Keratinocyte (primary cell): ENCODE results near the gene ANHX. TPM values are rescaled to one million over a fixed set of nuclear protein-coding genes. Genes with fewer than 3 reads are reported as not detected.
A peak's percentile ranks its signal among the peaks of the same experiment; 100 is the strongest.

Source experiments
- DNase-seq: peaks from one replicate; pipeline ENCODE4 v3.0.0-alpha.2; 2011; ENCODE audit warnings: low read depth, missing footprints, low spot score
- FAIRE-seq: peaks from 2 replicates; lab custom pipeline; 2011; peaks lifted over from hg19 to GRCh38; lab: Jason Lieb, UNC
- H2AFZ ChIP-seq: 2 replicates; pipeline ENCODE4 v1.6.0; 2012; ENCODE audit warnings: low read length, control low read depth, inconsistent platforms; ENCODE audit not compliant: control insufficient read depth
- H3K27ac ChIP-seq: 2 replicates; pipeline ENCODE4 v1.5.1; 2011; ENCODE audit warnings: low read length; ENCODE audit not compliant: control insufficient read depth, insufficient read depth
- H3K27me3 ChIP-seq: 3 replicates; pipeline ENCODE4 v1.6.0; 2011; ENCODE audit warnings: low read length; ENCODE audit not compliant: control insufficient read depth, insufficient read depth; ENCODE audit errors: extremely low read depth
- H3K36me3 ChIP-seq, 2 experiments: 2 replicates in 1 of 2; 3 replicates in 1 of 2; pipeline ENCODE4 v1.5.1; 2011; ENCODE audit warnings: low read length in 2 of 2, mild to moderate bottlenecking in 1 of 2; ENCODE audit not compliant: control insufficient read depth in 2 of 2, insufficient read depth in 2 of 2; ENCODE audit errors: extremely low read depth in 1 of 2
- H3K4me1 ChIP-seq: 3 replicates; pipeline ENCODE4 v1.5.1; 2011; ENCODE audit warnings: low read length; ENCODE audit not compliant: control insufficient read depth, insufficient read depth; ENCODE audit errors: extremely low read depth
- H3K4me2 ChIP-seq: 3 replicates; pipeline ENCODE4 v1.6.0; 2011; ENCODE audit warnings: low read depth, low read length; ENCODE audit not compliant: control insufficient read depth, insufficient read depth; ENCODE audit errors: extremely low read depth
- H3K4me3 ChIP-seq, 3 experiments: fragments of 200-600 bp in 1 of 3; sonication (generic) in 1 of 3; 2 replicates in 2 of 3; 3 replicates in 1 of 3; pipeline ENCODE4 v1.5.1; 2011 to 2016; ENCODE audit warnings: low read length in 3 of 3, mild to moderate bottlenecking in 3 of 3, control low read depth in 2 of 3, inconsistent platforms in 1 of 3, low read depth in 1 of 3, mixed read lengths in 1 of 3, mixed run types in 1 of 3, moderate library complexity in 1 of 3; ENCODE audit not compliant: control insufficient read depth in 2 of 3, insufficient read depth in 2 of 3; ENCODE audit errors: extremely low read depth in 1 of 3
- H3K79me2 ChIP-seq: 2 replicates; pipeline ENCODE4 v1.6.0; 2012; ENCODE audit warnings: low read length; ENCODE audit not compliant: control insufficient read depth, insufficient read depth
- H3K9ac ChIP-seq: 3 replicates; pipeline ENCODE4 v1.6.0; 2011; ENCODE audit warnings: low read length; ENCODE audit not compliant: control insufficient read depth, insufficient read depth; ENCODE audit errors: extremely low read depth
- H3K9me1 ChIP-seq: 3 replicates; pipeline ENCODE4 v1.6.0; 2011; ENCODE audit warnings: low read length; ENCODE audit not compliant: control insufficient read depth, insufficient read depth; ENCODE audit errors: extremely low read depth
- H3K9me3 ChIP-seq: 2 replicates; pipeline ENCODE4 v1.5.1; 2012; ENCODE audit warnings: low read depth, low read length; ENCODE audit not compliant: control insufficient read depth
- H4K20me1 ChIP-seq: 3 replicates; pipeline ENCODE4 v1.6.0; 2011; ENCODE audit warnings: low read length; ENCODE audit not compliant: control insufficient read depth, insufficient read depth; ENCODE audit errors: extremely low read depth
- EZH2 ChIP-seq: IDR thresholded peaks from one replicate; pipeline ENCODE4 v1.6.1; 2012; ENCODE audit warnings: inconsistent platforms, mild to moderate bottlenecking, low read length, moderate library complexity
- dilution Hi-C: fragments of 300-500 bp; cut with MboI; formaldehyde crosslinking; loops from one replicate; pipeline ENCODE4 v1.7.0; 2020; ENCODE audit warnings: low sequenced_read_pairs; ENCODE audit not compliant: extremely low pct_ligation_motif_present
- polyA plus RNA-seq, 5 experiments: library from polyadenylated mRNA; depleted of rRNA in 3 of 5; stranded (reverse) in 3 of 5; stranded (forward) in 1 of 5; unstranded in 1 of 5; fragments of >200 nt; gene quantifications; 1 replicate in 1 of 5; 2 replicates in 3 of 5; 3 replicates in 1 of 5; pipeline versions ENCODE4 v1.2.1 to v1.2.3, GENCODE V29; 2011 to 2012; ENCODE audit warnings: missing spikeins in 2 of 5, low read depth in 1 of 5, low replicate concordance in 1 of 5
- TF ChIP-seq, protein P1 (sequence below), 3 experiments: IDR thresholded peaks in 1 of 3; conservative IDR thresholded peaks in 1 of 3; optimal IDR thresholded peaks in 1 of 3; 2 replicates in 2 of 3; 3 replicates in 1 of 3; pipeline versions ENCODE3 to v1.5.1; 2011; ENCODE audit warnings: low read length in 3 of 3, mild to moderate bottlenecking in 3 of 3, moderate library complexity in 2 of 3, control low read depth in 1 of 3, inconsistent platforms in 1 of 3; ENCODE audit not compliant: insufficient read depth in 2 of 3; ENCODE audit errors: extremely low read depth in 1 of 3

The ANHX gene
- polyA plus RNA-seq, 1 donor (not counting 4 experiments of a cell fraction or from before 2014, with no cell fraction given): not detected

DNA sequence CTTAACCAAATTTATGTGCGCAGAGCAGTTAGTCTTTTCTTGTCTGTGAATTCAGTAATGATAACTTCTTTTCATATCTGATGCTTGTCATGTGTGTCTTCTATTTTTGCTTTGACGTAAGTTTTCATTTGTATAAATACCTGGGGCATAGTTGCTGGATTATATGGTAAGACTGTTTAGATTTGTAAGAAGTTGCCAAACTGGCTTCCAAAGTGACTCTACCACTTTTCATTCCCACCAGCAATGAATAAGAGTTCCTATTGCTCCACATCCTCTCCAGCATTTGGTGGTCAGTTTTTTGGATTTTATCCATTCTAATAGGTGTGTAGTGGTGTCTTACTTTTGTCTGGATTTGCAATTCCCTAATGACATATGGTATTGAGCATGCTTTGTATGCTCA is 45.5 kb downstream of the ANHX start:
- TF ChIP-seq EZH2: no peak
- TF ChIP-seq, protein P1, sequence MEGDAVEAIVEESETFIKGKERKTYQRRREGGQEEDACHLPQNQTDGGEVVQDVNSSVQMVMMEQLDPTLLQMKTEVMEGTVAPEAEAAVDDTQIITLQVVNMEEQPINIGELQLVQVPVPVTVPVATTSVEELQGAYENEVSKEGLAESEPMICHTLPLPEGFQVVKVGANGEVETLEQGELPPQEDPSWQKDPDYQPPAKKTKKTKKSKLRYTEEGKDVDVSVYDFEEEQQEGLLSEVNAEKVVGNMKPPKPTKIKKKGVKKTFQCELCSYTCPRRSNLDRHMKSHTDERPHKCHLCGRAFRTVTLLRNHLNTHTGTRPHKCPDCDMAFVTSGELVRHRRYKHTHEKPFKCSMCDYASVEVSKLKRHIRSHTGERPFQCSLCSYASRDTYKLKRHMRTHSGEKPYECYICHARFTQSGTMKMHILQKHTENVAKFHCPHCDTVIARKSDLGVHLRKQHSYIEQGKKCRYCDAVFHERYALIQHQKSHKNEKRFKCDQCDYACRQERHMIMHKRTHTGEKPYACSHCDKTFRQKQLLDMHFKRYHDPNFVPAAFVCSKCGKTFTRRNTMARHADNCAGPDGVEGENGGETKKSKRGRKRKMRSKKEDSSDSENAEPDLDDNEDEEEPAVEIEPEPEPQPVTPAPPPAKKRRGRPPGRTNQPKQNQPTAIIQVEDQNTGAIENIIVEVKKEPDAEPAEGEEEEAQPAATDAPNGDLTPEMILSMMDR (optimal IDR thresholded peaks at IDR 0.05 in 1 of 3, IDR thresholded peaks at IDR 0.05 in 1 of 3, conservative IDR thresholded peaks at IDR 0.05 in 1 of 3; ENCODE audit: extremely low read depth in 1 of 3, insufficient read depth in 2 of 3, low read length in 3 of 3): no peak
- H3K4me3 ChIP-seq: no peak overlapping the region

DNA sequence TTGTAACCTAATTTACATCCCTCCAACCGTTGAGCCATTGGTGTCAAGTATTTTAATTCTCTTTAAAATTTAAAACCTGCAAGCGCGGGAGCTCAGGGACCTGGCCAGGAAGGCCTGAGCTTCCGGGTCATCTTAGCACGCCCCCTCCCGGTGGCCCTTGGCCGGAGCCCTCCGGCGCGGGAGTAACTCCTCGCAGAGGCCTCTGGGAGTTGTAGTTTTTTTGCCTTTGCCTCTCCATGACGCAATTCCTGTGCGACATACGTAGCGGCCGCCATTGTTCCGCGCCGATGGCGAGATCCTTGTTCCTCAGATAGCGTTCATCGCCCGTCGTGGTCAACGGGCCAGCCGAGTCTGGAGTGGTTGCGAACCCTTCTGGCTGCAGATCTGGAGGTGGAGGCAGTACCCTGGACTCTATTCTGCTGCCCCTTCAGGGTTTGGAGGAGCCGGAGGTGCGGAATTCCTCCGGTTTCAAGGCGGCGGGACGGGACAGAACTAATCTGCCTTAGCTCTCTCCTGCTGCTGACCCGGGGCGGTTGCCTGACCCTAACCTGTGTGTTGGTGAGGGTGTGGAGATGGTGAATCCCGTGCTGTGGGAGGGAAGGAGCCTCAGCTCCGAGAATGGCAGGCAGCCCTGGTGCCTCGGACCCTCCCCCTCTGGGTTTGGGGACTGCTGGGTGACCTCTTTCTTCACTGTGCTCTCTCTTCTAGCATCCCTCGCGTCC is 54.3 kb downstream of the ANHX start, which contains the start of gene ZNF268:
ZNF268 (plus strand) TSS at position 258 of the 722 bp plus-strand sequence. CDS start 503 bp downstream, outside the sequence.
- Histone ChIP-seq H3K9ac (peak within 1 kb of the TSS; percentile 83), H3K4me3 (peak within 1 kb of the TSS; percentile 70 to 82 (median 78)), H3K27ac (peak within 1 kb of the TSS; percentile 66), H3K4me2 (peak within 1 kb of the TSS; percentile 77), H3K27me3 (no peaks in the 10 kb centered on the region), H2AFZ (peak within 1 kb of the TSS; percentile 93), H3K9me1 (no peaks in the 10 kb centered on the region), H3K79me2 (peaks cover 9% of the 10 kb centered on the region), H4K20me1 (no peaks in the 10 kb centered on the region), H3K4me1 (no peaks in the 10 kb centered on the region), H3K9me3 (peaks cover 10% of the 10 kb centered on the region), H3K36me3 (peaks cover 6 to 9% of the 10 kb centered on the region in 2 experiments)
- FAIRE-seq (peak; percentile 56), DNase-seq (peak; percentile 45)
- dilution Hi-C loops: no loop called here
- TF ChIP-seq, protein P1 (optimal IDR thresholded peaks at IDR 0.05 in 1 of 3, IDR thresholded peaks at IDR 0.05 in 1 of 3, conservative IDR thresholded peaks at IDR 0.05 in 1 of 3; ENCODE audit: extremely low read depth in 1 of 3, insufficient read depth in 2 of 3, low read length in 3 of 3): peak; percentile 71 to 83 (median 75)
- no peak for TF ChIP-seq EZH2

More for the DNA sequence above, 45.5 kb downstream of the ANHX start:
- no peak overlapping the region for H3K27ac ChIP-seq
- dilution Hi-C loops: no loop called here
- peaks cover 36% of the 10 kb centered on the region for H3K9me3 ChIP-seq
- peaks cover 3% of the 10 kb centered on the region for H3K79me2 ChIP-seq
- H4K20me1 ChIP-seq: no peaks in the 10 kb centered on the region
- peaks cover 31 to 34% of the 10 kb centered on the region in 2 experiments for H3K36me3 ChIP-seq
- no peak overlapping the region for H2AFZ ChIP-seq
- H3K4me1 ChIP-seq: no peaks in the 10 kb centered on the region
- FAIRE-seq (no peak), DNase-seq (no peak)
- no peaks in the 10 kb centered on the region for H3K9me1 ChIP-seq
- H3K9ac ChIP-seq: no peak overlapping the region
- no peak overlapping the region for H3K4me2 ChIP-seq
- no peaks in the 10 kb centered on the region for H3K27me3 ChIP-seq
